Progenitor cell of endocrine pancreas (in vitro differentiated cells): Measurements from ENCODE around the gene STING1. TPM values are rescaled to one million over a fixed set of nuclear protein-coding genes. Genes with fewer than 3 reads are reported as not detected.
"Not testable (repeated sequence)": the region's sequence is repeated elsewhere in the genome, so short reads cannot be mapped to it uniquely, and the experiment has no call there.

Experiments used
- DNase-seq: peaks from one replicate; pipeline ENCODE4 v3.0.0; 2021; ENCODE audit warnings: low spot score; ENCODE audit not compliant: unreplicated experiment
- H3K27ac Mint-ChIP-seq: 2 replicates; pipeline ENCODE4 v1.8.0; 2021; ENCODE audit warnings: mild to moderate bottlenecking, moderate library complexity, mixed read lengths
- H3K27me3 Mint-ChIP-seq: 2 replicates; pipeline ENCODE4 v1.8.0; 2021; ENCODE audit warnings: mixed read lengths
- H3K36me3 Mint-ChIP-seq: 2 replicates; pipeline ENCODE4 v1.8.0; 2022; ENCODE audit warnings: mixed read lengths; ENCODE audit not compliant: insufficient read depth
- H3K4me1 Mint-ChIP-seq: 2 replicates; pipeline ENCODE4 v1.8.0; 2021; ENCODE audit warnings: low read depth, mixed read lengths
- H3K4me3 Mint-ChIP-seq: 2 replicates; pipeline ENCODE4 v1.8.0; 2021; ENCODE audit warnings: low read depth, mild to moderate bottlenecking, moderate library complexity, mixed read lengths
- H3K9me3 Mint-ChIP-seq: 2 replicates; pipeline ENCODE4 v1.8.0; 2021; ENCODE audit warnings: low read depth, mixed read lengths
- CTCF ChIP-seq: fragments of 200-600 bp; sonication (generic); IDR thresholded peaks from one replicate; pipeline ENCODE4 v1.5.0; 2021; ENCODE audit warnings: antibody characterized with exemption, mild to moderate bottlenecking; ENCODE audit not compliant: unreplicated experiment
- total RNA-seq: library from RNA; stranded (reverse); gene quantifications from 2 replicates; pipeline ENCODE4 v1.2.1, GENCODE V29; 2021

STING1 gene
- total RNA-seq, 1 donor from 2014 or later = not detected

- DNase-seq = no peak
- Mint-ChIP-seq H3K4me3 (no peak overlapping the region), H3K9me3 (no peaks in the 10 kb centered on the region)
These were observed 31.4 kb downstream of the STING1 start for GRCh38 chr5:139451176-139451575.

DNA sequence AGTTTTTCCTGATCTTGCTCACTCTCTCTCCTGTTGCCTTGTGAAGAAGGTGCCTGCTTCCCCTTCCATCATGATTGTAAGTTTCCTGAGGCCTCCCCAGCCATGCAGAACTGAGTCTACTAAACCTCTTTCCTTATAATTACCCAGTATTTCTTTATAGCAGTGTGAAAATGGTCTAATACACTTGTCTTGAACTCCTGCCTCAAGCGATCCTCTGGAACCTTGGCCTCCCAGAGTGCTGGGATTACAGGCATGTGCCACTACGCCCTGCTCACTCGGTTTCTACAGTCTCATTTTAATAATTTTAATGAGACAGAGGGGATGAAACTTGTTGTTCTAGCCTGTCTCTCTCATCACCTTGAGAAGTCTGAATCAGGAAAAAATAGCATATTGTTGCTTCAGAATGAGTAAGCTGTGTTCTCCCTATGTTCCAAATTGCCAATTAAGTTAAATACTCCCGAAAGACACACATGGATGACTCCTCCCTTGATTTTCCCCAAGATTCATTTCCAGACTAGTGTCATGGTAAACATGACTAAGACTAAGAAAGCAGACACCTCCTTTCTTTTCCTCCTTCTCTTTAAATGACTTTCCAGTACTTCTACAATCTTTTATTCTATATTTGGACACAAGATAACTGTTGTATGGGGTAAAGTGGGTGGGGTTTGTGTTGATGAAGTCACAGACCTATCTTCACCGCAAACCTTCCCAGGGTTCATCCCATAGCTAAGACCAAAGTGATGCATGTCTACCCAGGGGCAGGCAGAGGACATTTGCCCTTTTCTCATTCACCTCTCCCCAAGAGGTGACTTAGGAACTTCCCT lies 35.4 kb downstream of the STING1 start:
- DNase-seq = no peak
- no peaks in the 10 kb centered on the region for H3K9me3 Mint-ChIP-seq
- peaks cover 5% of the 10 kb centered on the region for H3K4me1 Mint-ChIP-seq
- no peak overlapping the region for H3K4me3 Mint-ChIP-seq
- H3K27ac Mint-ChIP-seq = no peak overlapping the region
- no peaks in the 10 kb centered on the region for H3K36me3 Mint-ChIP-seq
- H3K27me3 Mint-ChIP-seq = peaks cover 18% of the 10 kb centered on the region
- no peak for TF ChIP-seq CTCF

More at GRCh38 chr5:139451176-139451575, 31.4 kb downstream of the STING1 start:
- Mint-ChIP-seq H3K4me1 (peaks cover 5% of the 10 kb centered on the region), H3K27ac (no peak overlapping the region), H3K36me3 (no peaks in the 10 kb centered on the region), H3K27me3 (peaks cover 16% of the 10 kb centered on the region)
- no peak for TF ChIP-seq CTCF

GRCh38 chr5:139445325-139446170 lies 37.0 kb downstream of the STING1 start:
- no peak overlapping the region for H3K4me3 Mint-ChIP-seq
- DNase-seq = no peak
- no peaks in the 10 kb centered on the region for H3K36me3 Mint-ChIP-seq
- no peak overlapping the region for H3K27ac Mint-ChIP-seq
- peaks cover 5% of the 10 kb centered on the region for H3K4me1 Mint-ChIP-seq
- no peaks in the 10 kb centered on the region for H3K9me3 Mint-ChIP-seq
- H3K27me3 Mint-ChIP-seq = peaks cover 26% of the 10 kb centered on the region
- TF ChIP-seq CTCF = no peak

GRCh38 chr5:139443831-139444453 lies 38.6 kb downstream of the STING1 start:
- Mint-ChIP-seq H3K9me3 (no peaks in the 10 kb centered on the region), H3K4me1 (peaks cover 8% of the 10 kb centered on the region), H3K27me3 (peaks cover 26% of the 10 kb centered on the region), H3K27ac (no peak overlapping the region), H3K36me3 (no peaks in the 10 kb centered on the region), H3K4me3 (no peak overlapping the region)
- DNase-seq = no peak
- TF ChIP-seq CTCF = no peak

GRCh38 chr5:139440416-139440815 lies 42.1 kb downstream of the STING1 start:
- not testable (repeated sequence) for DNase-seq, H3K4me3 Mint-ChIP-seq

More at GRCh38 chr5:139440416-139440815, 42.1 kb downstream of the STING1 start:
- not testable (repeated sequence) for H3K27ac Mint-ChIP-seq, H3K9me3 Mint-ChIP-seq, H3K36me3 Mint-ChIP-seq
- Mint-ChIP-seq H3K4me1 (peaks cover 14% of the 10 kb centered on the region), H3K27me3 (peaks cover 14% of the 10 kb centered on the region)
